ENCODE results near the gene OR52E1.

Gene OR52E1

DNA sequence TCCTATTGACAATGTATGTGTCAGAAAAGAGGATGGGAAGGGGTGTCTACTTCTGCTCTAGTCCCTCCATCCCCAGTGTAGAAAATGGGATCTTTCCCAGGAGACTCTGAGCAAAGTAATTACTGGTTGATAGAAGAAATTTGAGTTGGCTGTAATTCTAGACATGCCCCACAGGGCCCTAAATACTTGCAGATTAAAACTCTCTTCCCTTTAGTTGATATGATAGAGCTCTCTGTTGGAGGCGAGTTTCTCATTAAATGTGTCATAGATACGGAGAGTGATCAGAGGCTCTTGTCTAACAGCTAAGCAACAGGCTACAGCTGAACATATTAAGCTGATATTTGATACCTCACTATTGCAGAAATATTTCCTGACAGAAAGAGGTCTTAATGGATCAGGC, 32.9 kb downstream of the OR52E1 start:
- no peak for DNase-seq (ENCODE audit: low read depth, low spot score)
- no peak overlapping the region for H3K4me3 ChIP-seq (ENCODE audit: low read depth, low read length)
- in situ Hi-C loops (cut with HindIII; ENCODE audit: low sequenced_read_pairs): no loop called here
- TF ChIP-seq, protein P1, sequence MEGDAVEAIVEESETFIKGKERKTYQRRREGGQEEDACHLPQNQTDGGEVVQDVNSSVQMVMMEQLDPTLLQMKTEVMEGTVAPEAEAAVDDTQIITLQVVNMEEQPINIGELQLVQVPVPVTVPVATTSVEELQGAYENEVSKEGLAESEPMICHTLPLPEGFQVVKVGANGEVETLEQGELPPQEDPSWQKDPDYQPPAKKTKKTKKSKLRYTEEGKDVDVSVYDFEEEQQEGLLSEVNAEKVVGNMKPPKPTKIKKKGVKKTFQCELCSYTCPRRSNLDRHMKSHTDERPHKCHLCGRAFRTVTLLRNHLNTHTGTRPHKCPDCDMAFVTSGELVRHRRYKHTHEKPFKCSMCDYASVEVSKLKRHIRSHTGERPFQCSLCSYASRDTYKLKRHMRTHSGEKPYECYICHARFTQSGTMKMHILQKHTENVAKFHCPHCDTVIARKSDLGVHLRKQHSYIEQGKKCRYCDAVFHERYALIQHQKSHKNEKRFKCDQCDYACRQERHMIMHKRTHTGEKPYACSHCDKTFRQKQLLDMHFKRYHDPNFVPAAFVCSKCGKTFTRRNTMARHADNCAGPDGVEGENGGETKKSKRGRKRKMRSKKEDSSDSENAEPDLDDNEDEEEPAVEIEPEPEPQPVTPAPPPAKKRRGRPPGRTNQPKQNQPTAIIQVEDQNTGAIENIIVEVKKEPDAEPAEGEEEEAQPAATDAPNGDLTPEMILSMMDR (IDR thresholded peaks at IDR 0.05; ENCODE audit: low read depth, low read length): no peak

DNA sequence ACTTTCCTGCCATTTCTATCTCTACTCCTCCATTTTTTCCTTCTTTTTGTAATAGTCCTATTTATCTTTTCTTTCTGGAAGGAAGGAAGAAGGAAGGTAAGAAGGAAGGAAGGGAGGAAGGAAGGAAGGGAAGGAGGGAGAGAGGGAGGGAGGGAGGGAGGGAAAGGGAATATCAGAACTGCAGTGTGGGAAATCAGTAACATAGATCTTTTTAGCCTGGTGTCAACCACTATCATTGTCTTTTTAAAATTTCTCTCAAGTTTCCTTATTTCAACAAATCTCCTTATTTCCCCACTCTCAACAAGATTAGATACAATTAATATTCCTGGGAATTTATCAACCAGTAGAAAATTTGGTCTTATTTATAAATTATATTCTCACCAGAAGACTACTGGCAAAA, 33.7 kb downstream of the OR52E1 start:
- DNase-seq (ENCODE audit: low read depth, low spot score): no peak
- in situ Hi-C loops (cut with HindIII; ENCODE audit: low sequenced_read_pairs): no loop called here
- TF ChIP-seq, protein P1 (IDR thresholded peaks at IDR 0.05; ENCODE audit: low read depth, low read length): no peak
- no peak overlapping the region for H3K4me3 ChIP-seq (ENCODE audit: low read depth, low read length)

DNA sequence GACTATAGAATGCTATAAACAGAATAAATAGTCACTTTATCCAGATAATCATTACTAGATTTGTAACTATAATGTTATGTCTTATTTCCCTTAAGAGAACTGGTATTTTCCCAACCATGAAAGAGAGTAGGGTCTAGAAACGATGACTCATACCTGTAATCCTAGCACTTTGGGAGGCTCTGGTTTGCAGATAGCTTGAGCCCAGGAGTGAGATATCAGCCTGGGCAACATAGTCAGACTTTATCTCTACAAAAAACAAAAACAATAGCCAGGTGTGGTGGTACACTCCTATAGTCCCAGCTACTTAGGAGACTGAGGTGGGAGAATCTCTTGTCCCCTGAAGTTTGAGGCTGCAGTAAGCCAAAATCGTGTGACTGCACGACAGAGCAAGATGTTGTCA, 37.9 kb downstream of the OR52E1 start:
- in situ Hi-C loops (cut with HindIII; ENCODE audit: low sequenced_read_pairs): no loop called here

DNA sequence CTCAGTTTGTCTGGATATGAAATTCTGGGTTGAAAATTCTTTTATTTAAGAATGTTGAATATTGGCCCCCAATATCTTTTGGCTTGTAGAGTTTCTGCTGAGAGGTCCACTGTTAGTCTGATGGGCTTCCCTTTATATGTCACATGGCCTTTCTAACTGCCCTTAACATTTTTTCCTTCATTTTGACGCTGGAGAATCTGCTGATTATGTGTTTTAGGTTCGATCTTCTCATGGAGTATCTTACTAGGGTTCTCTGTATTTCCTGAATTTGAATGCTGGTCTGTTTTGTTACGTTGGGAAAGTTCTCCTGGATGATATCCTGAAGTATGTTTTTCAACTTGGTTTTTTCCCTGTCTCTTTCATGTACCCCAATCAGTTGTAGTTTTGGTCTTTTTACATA, 46.0 kb downstream of the OR52E1 start:
- in situ Hi-C loops (cut with HindIII; ENCODE audit: low sequenced_read_pairs): no loop called here
- DNase-seq (ENCODE audit: low read depth, low spot score): no peak
- TF ChIP-seq, protein P1 (IDR thresholded peaks at IDR 0.05; ENCODE audit: low read depth, low read length): no peak
- H3K4me3 ChIP-seq (ENCODE audit: low read depth, low read length): no peak overlapping the region

More for the DNA sequence above, 37.9 kb downstream of the OR52E1 start:
- TF ChIP-seq, protein P1 (IDR thresholded peaks at IDR 0.05; ENCODE audit: low read depth, low read length): no peak
- no peak for DNase-seq (ENCODE audit: low read depth, low spot score)
- no peak overlapping the region for H3K4me3 ChIP-seq (ENCODE audit: low read depth, low read length)

DNA sequence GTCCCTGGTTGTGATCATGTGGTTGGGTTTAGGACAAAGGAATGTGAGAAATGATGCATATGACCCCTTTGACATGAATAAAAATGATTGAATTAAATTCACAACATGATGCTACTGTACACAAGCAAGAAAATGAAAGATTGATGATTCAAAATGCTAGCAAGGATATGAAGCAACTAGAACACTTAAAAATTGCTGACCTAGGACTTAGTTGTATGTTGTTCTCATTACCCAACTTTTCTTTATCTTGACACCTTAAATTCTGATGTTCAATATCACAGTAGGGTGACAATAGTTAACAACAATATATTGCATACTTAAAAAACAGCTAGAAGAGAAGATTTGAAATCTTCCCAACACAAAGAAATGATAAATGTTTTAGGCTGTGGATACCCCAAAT, 48.2 kb downstream of the OR52E1 start:
- in situ Hi-C loops (cut with HindIII; ENCODE audit: low sequenced_read_pairs): no loop called here
- DNase-seq (ENCODE audit: low read depth, low spot score): no peak
- H3K4me3 ChIP-seq (ENCODE audit: low read depth, low read length): no peak overlapping the region
- TF ChIP-seq, protein P1 (IDR thresholded peaks at IDR 0.05; ENCODE audit: low read depth, low read length): no peak

DNA sequence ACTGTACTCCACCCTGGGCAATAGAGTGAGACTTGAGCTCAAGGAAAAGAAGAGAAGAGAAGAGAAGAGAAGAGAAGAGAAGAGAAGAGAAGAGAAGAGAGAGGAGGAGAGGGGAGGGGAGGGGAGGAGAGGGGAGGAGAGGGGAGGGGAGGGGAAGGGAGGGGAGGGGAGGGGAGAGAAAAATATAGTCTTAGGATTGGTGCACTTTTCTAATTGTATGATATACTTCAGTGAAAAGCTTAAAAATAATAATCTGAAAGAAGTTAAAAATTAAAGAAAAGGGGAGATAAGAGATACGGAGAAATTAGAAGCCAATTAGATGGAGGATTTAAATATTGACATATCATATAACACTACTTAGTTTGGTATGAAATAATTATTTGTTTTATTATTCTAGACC, 49.5 kb downstream of the OR52E1 start:
- TF ChIP-seq, protein P1 (IDR thresholded peaks at IDR 0.05; ENCODE audit: low read depth, low read length): no peak
- H3K4me3 ChIP-seq (ENCODE audit: low read depth, low read length): no peak overlapping the region
- in situ Hi-C loops (cut with HindIII; ENCODE audit: low sequenced_read_pairs): no loop called here
- DNase-seq (ENCODE audit: low read depth, low spot score): no peak

All from astrocyte of the spinal cord (primary cell).